Activated CD8-positive, alpha-beta T cell treated with anti-CD3 and anti-CD28 coated beads for 36 hours (primary cell): ENCODE results near the gene CEACAM6. TPM values are rescaled to one million over a fixed set of nuclear protein-coding genes. Genes with fewer than 3 reads are reported as not detected.

ENCODE experiments used
- ATAC-seq: fragments of 200-7000 bp; cut with Tn5 transposase; one replicate; pipeline ENCODE4 v1.10.0; 2021; ENCODE audit warnings: mild to moderate bottlenecking, moderate library complexity
- CTCF ChIA-PET: fragments of 350-600 bp; sonication (Branson Sonifier 250); formaldehyde crosslinking; loops from one replicate; lab custom pipeline; 2021; ENCODE audit warnings: antibody characterized with exemption; lab: Charles Lee
- POLR2A ChIA-PET: fragments of 350-600 bp; sonication (Branson Sonifier 250); formaldehyde crosslinking; loops from one replicate; lab custom pipeline; 2021; ENCODE audit warnings: antibody characterized with exemption; lab: Charles Lee
- DNase-seq: peaks from one replicate; pipeline ENCODE4 v3.0.0-alpha.2; 2020
- H3K27ac Mint-ChIP-seq: one replicate; pipeline ENCODE4 v1.8.0; 2021; ENCODE audit warnings: mild to moderate bottlenecking, mixed read lengths
- H3K27me3 Mint-ChIP-seq: one replicate; pipeline ENCODE4 v1.8.0; 2021; ENCODE audit warnings: mixed read lengths
- H3K36me3 Mint-ChIP-seq: one replicate; pipeline ENCODE4 v1.8.0; 2021; ENCODE audit warnings: low read depth, mixed read lengths
- H3K4me1 Mint-ChIP-seq: one replicate; pipeline ENCODE4 v1.8.0; 2021; ENCODE audit warnings: low read depth, mixed read lengths
- H3K4me3 Mint-ChIP-seq: one replicate; pipeline ENCODE4 v1.8.0; 2021; ENCODE audit warnings: mild to moderate bottlenecking, moderate library complexity, mixed read lengths
- H3K9me3 Mint-ChIP-seq: one replicate; pipeline ENCODE4 v1.8.0; 2021; ENCODE audit warnings: mixed read lengths
- intact Hi-C: fragments of 100-400 bp; cut with micrococcal nuclease; formaldehyde crosslinking; loops from one replicate; pipeline ENCODE4 v1.10.0; 2022
- total RNA-seq, 2 experiments: library from RNA; stranded (reverse); gene quantifications; one replicate each; pipeline ENCODE4 v1.2.3, GENCODE V29; 2021
- TF ChIP-seq, protein P1 (sequence below): fragments of 200-600 bp; IDR thresholded peaks from one replicate; pipeline ENCODE4 v1.8.0; 2022; ENCODE audit warnings: antibody characterized with exemption, mild to moderate bottlenecking

CEACAM6 gene
- total RNA-seq, 2 experiments from 2014 or later: not detected

DNA sequence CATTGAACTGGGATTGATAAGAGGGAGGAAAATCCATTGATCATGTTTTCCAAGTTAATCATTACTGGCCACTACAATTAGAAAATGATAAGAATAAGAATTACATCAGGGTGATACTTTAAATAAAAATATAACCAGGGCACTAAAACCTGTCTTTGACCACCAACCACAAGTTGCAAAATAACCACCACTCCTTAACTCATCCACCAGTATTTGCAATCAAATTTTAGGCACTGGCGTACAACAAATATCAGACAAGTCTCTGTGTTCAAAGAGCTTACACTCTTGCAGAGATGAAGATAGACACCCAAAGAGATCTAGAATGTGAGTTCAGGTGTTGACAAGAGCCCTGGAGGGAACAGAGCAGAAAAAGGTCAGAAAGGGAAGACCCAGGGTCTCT lies 41.6 kb downstream of the CEACAM6 start:
- intact Hi-C loops: no loop called here
- no peaks in the 10 kb centered on the region for H3K36me3 Mint-ChIP-seq
- DNase-seq: no peak

DNA sequence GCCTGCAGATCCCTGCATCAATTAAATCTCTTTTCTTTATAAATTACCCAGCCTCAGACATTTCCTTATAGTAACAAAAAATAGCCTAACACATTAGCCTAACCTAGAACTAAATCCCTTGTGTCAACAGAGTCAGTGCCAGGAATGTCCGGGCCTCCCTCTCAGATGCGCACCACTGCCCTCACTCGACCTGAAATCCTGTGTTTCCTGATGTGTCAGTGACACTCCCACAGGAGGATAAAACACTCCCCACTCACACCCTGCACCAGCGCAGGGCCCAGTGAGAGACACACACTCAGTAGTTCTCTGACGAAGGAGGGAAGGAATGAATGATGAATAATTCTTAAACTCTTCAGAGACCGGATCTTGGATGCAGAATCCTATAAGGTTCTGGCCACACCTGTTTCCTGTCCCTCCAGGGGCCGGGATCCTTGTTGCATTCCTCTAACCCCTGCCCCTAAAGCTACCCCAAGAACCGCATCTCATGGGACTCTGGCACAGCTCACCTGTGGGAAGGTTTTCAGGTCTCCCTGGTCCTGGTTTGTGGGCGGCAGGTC lies 44.2 kb downstream of the CEACAM6 start:
- intact Hi-C loops: no loop called here
- Mint-ChIP-seq H3K4me3 (no peak overlapping the region), H3K27me3 (peaks cover 4% of the 10 kb centered on the region), H3K27ac (no peak overlapping the region), H3K9me3 (no peaks in the 10 kb centered on the region), H3K4me1 (peaks cover 16% of the 10 kb centered on the region), H3K36me3 (no peaks in the 10 kb centered on the region)
- POLR2A ChIA-PET: no interaction called here
- TF ChIP-seq, protein P1, sequence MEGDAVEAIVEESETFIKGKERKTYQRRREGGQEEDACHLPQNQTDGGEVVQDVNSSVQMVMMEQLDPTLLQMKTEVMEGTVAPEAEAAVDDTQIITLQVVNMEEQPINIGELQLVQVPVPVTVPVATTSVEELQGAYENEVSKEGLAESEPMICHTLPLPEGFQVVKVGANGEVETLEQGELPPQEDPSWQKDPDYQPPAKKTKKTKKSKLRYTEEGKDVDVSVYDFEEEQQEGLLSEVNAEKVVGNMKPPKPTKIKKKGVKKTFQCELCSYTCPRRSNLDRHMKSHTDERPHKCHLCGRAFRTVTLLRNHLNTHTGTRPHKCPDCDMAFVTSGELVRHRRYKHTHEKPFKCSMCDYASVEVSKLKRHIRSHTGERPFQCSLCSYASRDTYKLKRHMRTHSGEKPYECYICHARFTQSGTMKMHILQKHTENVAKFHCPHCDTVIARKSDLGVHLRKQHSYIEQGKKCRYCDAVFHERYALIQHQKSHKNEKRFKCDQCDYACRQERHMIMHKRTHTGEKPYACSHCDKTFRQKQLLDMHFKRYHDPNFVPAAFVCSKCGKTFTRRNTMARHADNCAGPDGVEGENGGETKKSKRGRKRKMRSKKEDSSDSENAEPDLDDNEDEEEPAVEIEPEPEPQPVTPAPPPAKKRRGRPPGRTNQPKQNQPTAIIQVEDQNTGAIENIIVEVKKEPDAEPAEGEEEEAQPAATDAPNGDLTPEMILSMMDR: no peak
- no peak for ATAC-seq
- CTCF ChIA-PET: interaction anchor here (3.1 kb wide), 1 partner anchor 14 kb away, joined by 15 read pairs; no protein-coding TSS in a partner anchor
- DNase-seq: no peak

More for the DNA sequence above, 41.6 kb downstream of the CEACAM6 start:
- ChIA-PET CTCF (interaction anchor here (1.1 to 7.2 kb wide), 3 partner anchors 9 to 40 kb away, joined by 3 to 97 read pairs (median 3); no protein-coding TSS in a partner anchor), POLR2A (no interaction called here)
- H3K4me1 Mint-ChIP-seq: peaks cover 6% of the 10 kb centered on the region
- H3K4me3 Mint-ChIP-seq: no peak overlapping the region
- H3K27ac Mint-ChIP-seq: no peak overlapping the region
- no peaks in the 10 kb centered on the region for H3K9me3 Mint-ChIP-seq
- peaks cover 19% of the 10 kb centered on the region for H3K27me3 Mint-ChIP-seq
- TF ChIP-seq, protein P1: no peak
- no peak for ATAC-seq

- Mint-ChIP-seq H3K4me3 (no peak overlapping the region), H3K4me1 (peaks cover 21% of the 10 kb centered on the region), H3K36me3 (no peaks in the 10 kb centered on the region), H3K27me3 (peaks cover 1% of the 10 kb centered on the region), H3K27ac (no peak overlapping the region), H3K9me3 (no peaks in the 10 kb centered on the region)
- TF ChIP-seq, protein P1: no peak
- intact Hi-C loops: no loop called here
- ChIA-PET POLR2A (interaction anchor here (1.1 kb wide), 1 partner anchor 20 kb away, joined by 3 read pairs; no protein-coding TSS in a partner anchor), CTCF (interaction anchor here (1.0 to 4.3 kb wide), 5 partner anchors 8 to 47 kb away, joined by 3 to 23 read pairs (median 8); no protein-coding TSS in a partner anchor)
- ATAC-seq (no peak), DNase-seq (no peak)
Observed at GRCh38 chr19:41801031-41801430, 45.7 kb downstream of the CEACAM6 start.

- TF ChIP-seq, protein P1: no peak
- Mint-ChIP-seq H3K9me3 (no peaks in the 10 kb centered on the region), H3K4me1 (peaks cover 21% of the 10 kb centered on the region), H3K4me3 (no peak overlapping the region), H3K36me3 (no peaks in the 10 kb centered on the region), H3K27ac (no peak overlapping the region), H3K27me3 (peaks cover 1% of the 10 kb centered on the region)
- intact Hi-C loops: no loop called here
- ATAC-seq: no peak
- POLR2A ChIA-PET: interaction anchor here (1.3 kb wide), 1 partner anchor 58 kb away, joined by 3 read pairs; the partner anchor contains the start of gene RPS19
- DNase-seq: no peak
- CTCF ChIA-PET: interaction anchor here (1.5 to 4.3 kb wide), 6 partner anchors 9 to 101 kb away, joined by 3 to 23 read pairs (median 7); no protein-coding TSS in a partner anchor
Observed at GRCh38 chr19:41801792-41802211, 46.5 kb downstream of the CEACAM6 start.

DNA sequence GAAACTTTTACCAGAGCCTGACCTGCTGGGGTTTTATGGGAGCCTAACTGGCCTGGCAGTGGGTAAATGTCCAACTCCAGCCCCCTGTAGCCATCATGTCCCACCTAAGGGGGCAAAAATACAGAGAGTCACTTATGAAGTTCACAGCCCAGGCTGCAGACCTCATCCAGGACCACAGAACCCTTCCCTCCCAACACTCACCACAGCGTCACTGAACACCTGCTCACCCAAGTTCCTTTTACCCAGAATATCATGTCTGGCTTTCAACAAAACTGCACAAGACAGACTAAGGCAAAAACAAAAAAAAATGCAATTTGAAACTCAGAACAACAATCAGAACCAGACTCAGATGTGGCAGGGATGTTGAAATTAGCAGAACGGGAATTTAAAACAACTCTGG lies 47.4 kb downstream of the CEACAM6 start:
- Mint-ChIP-seq H3K4me3 (no peak overlapping the region), H3K9me3 (no peaks in the 10 kb centered on the region), H3K36me3 (no peaks in the 10 kb centered on the region), H3K27me3 (peaks cover 1% of the 10 kb centered on the region), H3K4me1 (peaks cover 21% of the 10 kb centered on the region), H3K27ac (no peak overlapping the region)
- intact Hi-C loops: no loop called here
- ATAC-seq (no peak), DNase-seq (no peak)
- POLR2A ChIA-PET: interaction anchor here (0.6 to 1.3 kb wide), 2 partner anchors 11 to 57 kb away, joined by 3 read pairs; partner anchors contain the start of gene RPS19
- CTCF ChIA-PET: interaction anchor here (1.5 to 4.3 kb wide), 7 partner anchors 8 to 102 kb away, joined by 3 to 23 read pairs (median 8); no protein-coding TSS in a partner anchor
- TF ChIP-seq, protein P1: no peak
